IMR-90 (cell line): ENCODE results near the gene LTBP1. TPM values are rescaled to one million over a fixed set of nuclear protein-coding genes. Genes with fewer than 3 reads are reported as not detected.

Source experiments
- ATAC-seq: fragments of 200-7000 bp; cut with Tn5 transposase; 2 replicates; pipeline ENCODE4 v1.9.1; 2020; ENCODE audit warnings: low read depth, mild to moderate bottlenecking, moderate library complexity
- BruUV-seq: library from RNA; stranded (reverse); fragments of 400-500 nt; replicated peaks from 2 replicates; lab custom pipeline; 2021; lab: Mats Ljungman, UMichigan
- CTCF ChIA-PET: fragments of 300-600 bp; formaldehyde crosslinking; extraction: SDS; loops from one replicate; lab custom pipeline; 2021; ENCODE audit warnings: antibody characterized with exemption; lab: Yijun Ruan, JAX
- POLR2A ChIA-PET: fragments of 300-600 bp; sonication (Branson Sonifier 250); formaldehyde crosslinking; loops from one replicate; lab custom pipeline; 2022; ENCODE audit warnings: antibody characterized with exemption; ENCODE audit not compliant: unreplicated experiment; lab: Charles Lee
- DNase-seq: peaks from one replicate; pipeline ENCODE4 v3.0.0; 2013
- H2AFZ ChIP-seq: replicated peaks from 2 replicates; pipeline ENCODE3; 2013; ENCODE audit warnings: low read length, mild to moderate bottlenecking; ENCODE audit not compliant: poor library complexity
- H2AK5ac ChIP-seq: 2 replicates; pipeline ENCODE4 v1.6.1; 2013; ENCODE audit warnings: low read depth, low read length, inconsistent platforms
- H2AK9ac ChIP-seq: replicated peaks from 2 replicates; pipeline ENCODE3; 2013; ENCODE audit warnings: mild to moderate bottlenecking, low read depth, low read length, moderate library complexity; ENCODE audit not compliant: poor library complexity
- H2BK120ac ChIP-seq: 2 replicates; pipeline ENCODE4 v1.6.1; 2013; ENCODE audit warnings: low read depth, low read length, inconsistent platforms
- H2BK15ac ChIP-seq: 3 replicates; pipeline ENCODE4 v1.6.1; 2013; ENCODE audit warnings: low read depth, low read length, inconsistent platforms
- H2BK20ac ChIP-seq: 2 replicates; pipeline ENCODE4 v1.6.1; 2013; ENCODE audit warnings: low read depth, mild to moderate bottlenecking, inconsistent platforms, low read length, moderate library complexity
- H2BK5ac ChIP-seq: 2 replicates; pipeline ENCODE4 v1.6.1; 2013; ENCODE audit warnings: mild to moderate bottlenecking, low read depth, low read length, inconsistent platforms; ENCODE audit not compliant: poor library complexity, severe bottlenecking
- H3K14ac ChIP-seq: replicated peaks from 2 replicates; pipeline ENCODE4 v1.6.1; 2013; ENCODE audit warnings: low read depth, low read length, inconsistent platforms
- H3K18ac ChIP-seq: 2 replicates; pipeline ENCODE4 v1.6.1; 2013; ENCODE audit warnings: low read depth, low read length, control low read depth
- H3K23ac ChIP-seq: 2 replicates; pipeline ENCODE4 v1.6.1; 2013; ENCODE audit warnings: low read depth, low read length, inconsistent platforms
- H3K27ac ChIP-seq: 2 replicates; pipeline ENCODE4 v1.5.1; 2013; ENCODE audit warnings: mild to moderate bottlenecking, control low read depth, low read length; ENCODE audit not compliant: insufficient read depth
- H3K27me3 ChIP-seq: 2 replicates; pipeline ENCODE4 v1.6.1; 2013; ENCODE audit warnings: low read length; ENCODE audit not compliant: control insufficient read depth, insufficient read depth
- H3K36me3 ChIP-seq: 2 replicates; pipeline ENCODE4 v1.6.1; 2013; ENCODE audit warnings: low read length, mixed read lengths; ENCODE audit not compliant: control insufficient read depth, insufficient read depth
- H3K4ac ChIP-seq: 2 replicates; pipeline ENCODE4 v1.6.1; 2013; ENCODE audit warnings: low read depth, low read length, inconsistent platforms
- H3K4me1 ChIP-seq: 2 replicates; pipeline ENCODE4 v1.6.1; 2013; ENCODE audit warnings: low read length, mixed read lengths; ENCODE audit not compliant: control insufficient read depth, insufficient read depth
- H3K4me2 ChIP-seq: 2 replicates; pipeline ENCODE4 v1.6.1; 2013; ENCODE audit warnings: low read depth, mild to moderate bottlenecking, control low read depth, low read length, moderate library complexity
- H3K4me3 ChIP-seq: 2 replicates; pipeline ENCODE4 v1.5.1; 2013; ENCODE audit warnings: low read depth, mild to moderate bottlenecking, control low read depth, low read length, moderate library complexity; ENCODE audit not compliant: insufficient read depth
- H3K56ac ChIP-seq: 2 replicates; pipeline ENCODE4 v1.6.1; 2013; ENCODE audit warnings: low read length, inconsistent platforms; ENCODE audit not compliant: insufficient read depth; ENCODE audit errors: extremely low read depth
- H3K79me1 ChIP-seq, 2 experiments: 2 replicates each; pipeline ENCODE4 v1.6.1; 2013; ENCODE audit warnings: low read length in 2 of 2, inconsistent platforms in 1 of 2, low read depth in 1 of 2
- H3K9ac ChIP-seq: 2 replicates; pipeline ENCODE4 v1.6.1; 2013; ENCODE audit warnings: low read depth, low read length, control low read depth
- H3K9me1 ChIP-seq: 2 replicates; pipeline ENCODE4 v1.6.1; 2013; ENCODE audit warnings: low read length, inconsistent platforms; ENCODE audit not compliant: insufficient read depth
- H3K9me3 ChIP-seq: 2 replicates; pipeline ENCODE4 v1.6.1; 2013; ENCODE audit warnings: low read length; ENCODE audit not compliant: control insufficient read depth, insufficient read depth
- H4K20me1 ChIP-seq: 2 replicates; pipeline ENCODE4 v1.6.1; 2013; ENCODE audit warnings: low read length, inconsistent platforms; ENCODE audit not compliant: insufficient read depth
- H4K5ac ChIP-seq: 2 replicates; pipeline ENCODE4 v1.6.1; 2013; ENCODE audit warnings: mild to moderate bottlenecking, low read depth, low read length, control low read depth
- H4K8ac ChIP-seq, 2 experiments: 2 replicates each; pipeline ENCODE4 v1.6.1; 2013; ENCODE audit warnings: low read depth in 2 of 2, low read length in 2 of 2, control low read depth in 1 of 2, inconsistent platforms in 1 of 2
- H4K91ac ChIP-seq: 2 replicates; pipeline ENCODE4 v1.6.1; 2013; ENCODE audit warnings: low read depth, low read length, inconsistent platforms; ENCODE audit not compliant: insufficient read depth
- CHD1 ChIP-seq: IDR thresholded peaks from 2 replicates; pipeline ENCODE4 v1.6.1; 2012; ENCODE audit warnings: low read depth, low read length, improper control_type of control experiment
- MAFK ChIP-seq: IDR thresholded peaks from 2 replicates; pipeline ENCODE4 v1.6.1; 2012; ENCODE audit warnings: low read depth, low read length, improper control_type of control experiment
- WGBS, 2 experiments: methylation state at CpG; one replicate each; pipeline versions ENCODE4 v1.1.5 to v1.1.7; 2013; ENCODE audit warnings: missing lambda C conversion rate in 2 of 2; ENCODE audit not compliant: insufficient read length in 1 of 2; ENCODE audit errors: extremely low coverage in 2 of 2; 5-methylcytosine and 5-hydroxymethylcytosine counted together
- dilution Hi-C: fragments of 300-500 bp; cut with HindIII; formaldehyde crosslinking; loops from one replicate; pipeline ENCODE4 v1.14.3; 2018; ENCODE audit warnings: low sequenced_read_pairs; ENCODE audit not compliant: unreplicated experiment
- in situ Hi-C: fragments of 300-500 bp; cut with MboI; formaldehyde crosslinking; loops from 3 replicates; pipeline ENCODE4 v1.14.3; 2019; ENCODE audit warnings: low sequenced_read_pairs, inconsistent platforms, mixed read lengths
- intact Hi-C: fragments of 100-400 bp; cut with micrococcal nuclease; formaldehyde crosslinking; loops from 2 replicates; pipeline ENCODE4 v1.10.0; 2022
- polyA plus RNA-seq, 3 experiments: library from polyadenylated mRNA; depleted of rRNA; stranded (reverse); fragments of >200 nt; gene quantifications; 2 replicates each; pipeline ENCODE4 v1.2.3, GENCODE V29; 2012; ENCODE audit warnings: low replicate concordance in 1 of 3
- total RNA-seq: library from RNA; depleted of rRNA; stranded (reverse); fragments of >200 nt; gene quantifications from 2 replicates; pipeline ENCODE4 v1.2.3, GENCODE V29; 2012

The LTBP1 gene
- total and polyA plus RNA-seq, 2 of the 4 experiments (the other 2 are of a cell fraction): 235 to 326 TPM

DNA sequence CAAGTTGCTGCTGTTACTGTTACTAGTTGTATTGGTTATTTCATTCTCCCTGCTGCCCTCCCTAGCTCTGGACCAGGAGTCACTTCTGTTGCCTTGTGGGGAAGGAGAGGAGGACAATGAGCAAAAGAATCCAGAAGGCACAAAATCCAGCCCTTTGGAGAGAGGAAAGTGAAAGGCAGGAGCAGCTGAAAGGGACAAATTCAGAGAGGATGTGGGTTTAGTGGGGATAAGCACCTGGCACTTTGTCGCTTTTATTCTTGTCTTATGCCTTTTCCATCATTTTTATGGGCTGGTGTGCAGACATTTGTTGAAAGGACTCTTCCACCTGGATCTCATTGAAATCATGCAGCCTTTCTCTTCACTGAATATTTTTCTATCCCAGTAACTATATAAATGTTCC lies 24.3 kb upstream of the LTBP1 start:
- no peaks in the 10 kb centered on the region for H4K20me1 ChIP-seq
- H2AK5ac ChIP-seq: no peak overlapping the region
- H2BK5ac ChIP-seq: no peak overlapping the region
- CTCF ChIA-PET: no interaction called here
- no peak overlapping the region for H3K23ac ChIP-seq
- no peak overlapping the region for H2AFZ ChIP-seq
- H3K4me2 ChIP-seq: no peak overlapping the region
- POLR2A ChIA-PET: no interaction called here
- H2BK20ac ChIP-seq: no peak overlapping the region
- intact Hi-C loops (no loop called here), dilution Hi-C loops (no loop called here), in situ Hi-C loops (no loop called here)
- no peak overlapping the region for H3K18ac ChIP-seq
- no peak overlapping the region for H2AK9ac ChIP-seq
- no peaks in the 10 kb centered on the region for H3K79me1 ChIP-seq
- H3K14ac ChIP-seq: no peak overlapping the region
- H4K8ac ChIP-seq: no peak overlapping the region
- no peak overlapping the region for H3K4ac ChIP-seq
- no peaks in the 10 kb centered on the region for H3K27me3 ChIP-seq
- no peaks in the 10 kb centered on the region for H3K9me3 ChIP-seq
- peaks cover 14% of the 10 kb centered on the region for H3K4me1 ChIP-seq
- peaks cover 6% of the 10 kb centered on the region; the same call in 1 of the 2 replicates for H3K9me1 ChIP-seq
- ATAC-seq: no peak
- no peak overlapping the region for H2BK15ac ChIP-seq
- H3K27ac ChIP-seq: no peak overlapping the region
- no peak for DNase-seq
- H2BK120ac ChIP-seq: no peak overlapping the region
- TF ChIP-seq MAFK (no peak), CHD1 (no peak)
- 0 out of 2 replicates have a peak overlapping the region, but pooled peaks have one; percentile 33 for H4K5ac ChIP-seq
- no TSS peak for BruUV-seq
- WGBS, 2 experiments: no CpG with 5 or more reads among the region's 1 CpG
- H3K4me3 ChIP-seq: no peak overlapping the region
- no peak overlapping the region for H4K91ac ChIP-seq
- H3K9ac ChIP-seq: no peak overlapping the region
- no peak overlapping the region for H3K56ac ChIP-seq
- no peaks in the 10 kb centered on the region for H3K36me3 ChIP-seq
